IPS-NIHi7 (cell line): Measurements from ENCODE around the gene ATP8A2.
A peak's percentile ranks its signal among the peaks of the same experiment; 100 is the strongest.
"Not testable (repeated sequence)": the region's sequence is repeated elsewhere in the genome, so short reads cannot be mapped to it uniquely, and the experiment has no call there.

Experiments
- DNase-seq: peaks from one replicate; pipeline ENCODE4 v3.0.0; 2012; ENCODE audit warnings: mixed read lengths; ENCODE audit errors: extremely low spot score

Gene ATP8A2

GRCh38 chr13:25462301-25463125, 90.7 kb downstream of the ATP8A2 start:
- no peak for DNase-seq

GRCh38 chr13:25463496-25463895, 91.7 kb downstream of the ATP8A2 start:
- DNase-seq: no peak

- no peak for DNase-seq
These were observed 95.1 kb downstream of the ATP8A2 start for GRCh38 chr13:25466880-25467279.

DNA sequence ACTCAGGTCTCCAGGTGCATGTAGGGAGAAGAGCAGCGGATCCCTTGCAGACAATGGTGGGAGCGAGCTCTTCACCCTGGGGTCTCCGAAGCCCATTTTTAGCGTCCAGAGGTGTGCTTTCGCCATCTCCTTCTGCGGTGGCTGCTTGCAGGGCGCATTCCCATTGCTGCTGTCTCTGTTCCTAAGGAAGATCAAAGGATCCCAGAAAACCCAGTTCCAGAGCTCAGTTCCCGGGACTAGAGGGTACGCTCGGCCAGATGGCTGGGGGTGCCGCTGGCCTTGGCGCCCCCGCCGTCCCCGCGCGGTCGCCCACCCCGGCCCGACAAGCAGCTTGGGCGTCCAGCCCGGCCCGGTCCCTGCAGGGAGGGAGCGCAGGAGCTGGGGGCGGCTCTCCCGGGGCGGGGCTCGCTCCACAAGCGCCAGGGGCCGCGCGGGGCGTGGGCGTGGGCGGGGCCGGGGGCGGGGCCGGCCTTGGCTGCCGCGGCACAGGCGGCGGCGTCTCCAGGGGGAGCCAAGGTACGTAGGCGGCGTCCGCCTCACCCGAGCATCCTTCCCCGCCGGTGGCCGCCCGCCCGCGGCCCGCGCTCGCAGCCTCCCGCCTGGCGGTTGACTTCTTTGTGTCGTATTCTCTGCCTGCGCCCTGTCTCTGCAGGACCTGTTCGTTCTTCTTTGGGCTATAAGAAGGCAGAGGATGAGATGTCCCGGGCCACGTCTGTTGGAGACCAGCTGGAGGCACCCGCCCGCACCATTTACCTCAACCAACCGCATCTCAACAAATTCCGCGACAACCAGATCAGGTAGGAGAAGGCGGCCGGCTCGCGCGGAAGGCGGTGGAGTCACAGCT, 96.8 kb downstream of the ATP8A2 start:
- DNase-seq: peak; percentile 91

GRCh38 chr13:25469169-25469525, 97.4 kb downstream of the ATP8A2 start:
- DNase-seq: peak; percentile 34

- no peak for DNase-seq
These were observed 102.1 kb downstream of the ATP8A2 start for GRCh38 chr13:25473864-25474263.

- peak; percentile 22 for DNase-seq
These were observed 106.4 kb downstream of the ATP8A2 start for GRCh38 chr13:25478186-25478585.

GRCh38 chr13:25489238-25489637, 117.5 kb downstream of the ATP8A2 start:
- peak; percentile 16 for DNase-seq

- DNase-seq: no peak
These were observed 118.5 kb downstream of the ATP8A2 start for GRCh38 chr13:25490236-25490635.

DNA sequence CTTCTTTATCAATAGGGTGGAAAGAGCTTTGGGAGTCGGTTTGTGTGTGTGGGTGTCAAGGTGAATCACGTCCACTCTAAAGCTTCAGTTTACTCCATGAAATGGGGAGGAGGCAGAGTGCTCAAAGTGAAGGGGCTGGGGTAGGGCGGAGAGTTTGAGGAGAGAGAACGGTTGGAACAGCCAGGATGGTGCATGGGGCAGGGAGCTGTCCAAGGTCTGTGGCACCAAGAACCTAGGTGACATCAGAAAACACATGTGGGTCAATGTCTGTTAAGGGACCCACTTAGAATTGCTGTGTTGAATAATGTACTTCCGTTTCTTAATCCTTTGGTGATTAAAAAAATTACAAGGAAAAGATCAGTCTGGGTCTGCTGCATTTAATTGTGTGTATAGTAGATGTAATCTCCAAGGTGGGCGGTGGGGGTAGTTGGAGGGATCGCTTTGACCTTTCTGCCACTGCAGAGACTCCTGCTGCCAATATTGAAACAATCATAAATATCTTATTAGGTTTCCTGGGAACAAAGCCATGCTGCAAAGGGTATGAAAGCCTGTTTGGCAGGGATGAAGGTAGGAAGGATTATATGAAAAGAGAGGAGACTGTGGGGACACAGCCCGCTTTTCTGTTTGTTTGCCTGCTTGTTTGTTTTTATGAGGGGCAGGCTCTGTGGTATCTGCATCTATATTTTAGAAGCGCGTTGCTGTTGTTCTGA, 122.3 kb downstream of the ATP8A2 start:
- peak; percentile 54 for DNase-seq

DNA sequence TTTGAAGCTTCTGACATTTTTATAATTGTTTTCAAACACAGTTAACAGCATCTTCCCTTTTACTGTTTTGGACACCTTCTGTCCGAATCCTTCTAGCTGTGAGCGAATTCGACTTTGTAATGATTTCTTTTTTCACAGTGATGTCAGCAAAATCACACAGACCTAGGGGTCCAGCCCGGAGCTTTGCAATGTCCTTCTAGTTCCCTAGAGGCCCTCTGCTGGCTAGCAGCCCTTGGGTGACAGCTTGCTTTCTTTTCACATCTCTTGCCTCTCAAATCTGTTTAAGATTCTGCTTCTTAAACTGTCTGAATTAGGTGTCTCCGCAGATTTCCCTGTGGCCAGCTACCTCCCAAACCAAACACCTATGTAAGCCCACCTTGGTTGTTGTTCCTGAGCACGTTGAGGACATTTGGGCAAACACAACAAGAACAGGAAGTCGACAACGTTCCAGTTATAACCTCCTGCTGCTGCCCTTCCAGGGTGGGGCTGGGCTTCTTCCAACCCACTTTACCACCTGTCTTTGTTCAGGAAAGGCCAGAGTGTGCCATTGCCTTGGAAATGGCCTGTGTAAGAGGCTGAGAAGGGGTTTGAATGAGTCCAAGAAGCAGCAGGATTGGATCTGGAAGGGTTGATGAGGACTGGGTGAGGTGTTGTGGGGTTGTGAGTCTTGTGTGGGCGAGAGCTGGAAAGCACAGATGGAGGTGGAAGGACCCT, 123.1 kb downstream of the ATP8A2 start:
- DNase-seq: no peak

DNA sequence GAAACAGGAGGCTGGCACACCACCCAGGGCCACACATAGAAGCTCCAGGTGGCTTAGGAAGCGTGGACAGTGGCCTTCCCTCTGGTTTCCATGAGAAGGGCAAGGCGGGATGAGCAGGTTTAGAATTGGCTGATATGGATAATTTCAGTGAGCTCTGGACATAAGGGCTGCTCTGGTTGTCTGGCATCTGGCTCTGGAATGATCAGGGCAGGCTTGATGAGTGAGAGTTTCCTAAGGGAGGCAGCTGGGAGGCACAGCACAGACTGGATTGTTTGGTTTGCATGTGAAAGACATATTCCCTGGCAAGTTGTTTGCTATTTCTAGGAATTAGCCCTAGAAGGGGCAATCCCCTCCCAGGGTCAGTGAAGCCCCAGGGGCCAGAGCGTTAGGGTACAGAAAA, 129.5 kb downstream of the ATP8A2 start:
- no peak for DNase-seq

DNA sequence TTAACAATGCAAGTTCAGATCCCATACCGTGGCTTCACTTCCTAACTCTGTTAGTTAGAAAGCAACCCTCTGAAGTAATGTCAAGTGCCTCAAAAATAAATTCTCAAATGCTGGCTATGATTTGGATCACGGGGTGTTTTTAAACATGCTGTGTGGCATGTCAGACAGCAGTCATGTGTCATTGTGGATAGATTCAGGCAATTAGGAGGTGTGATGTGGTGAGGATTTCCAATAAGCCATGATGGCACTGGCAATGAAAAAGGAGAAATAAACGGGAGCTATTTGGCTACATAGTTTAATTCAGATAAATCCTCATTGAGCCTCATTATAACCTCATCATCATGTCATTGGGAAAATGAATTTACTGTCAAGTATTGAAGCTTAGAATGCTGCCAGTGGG, 130.3 kb downstream of the ATP8A2 start:
- DNase-seq: no peak

- no peak for DNase-seq
These were observed 130.8 kb downstream of the ATP8A2 start for GRCh38 chr13:25502551-25502950.

DNA sequence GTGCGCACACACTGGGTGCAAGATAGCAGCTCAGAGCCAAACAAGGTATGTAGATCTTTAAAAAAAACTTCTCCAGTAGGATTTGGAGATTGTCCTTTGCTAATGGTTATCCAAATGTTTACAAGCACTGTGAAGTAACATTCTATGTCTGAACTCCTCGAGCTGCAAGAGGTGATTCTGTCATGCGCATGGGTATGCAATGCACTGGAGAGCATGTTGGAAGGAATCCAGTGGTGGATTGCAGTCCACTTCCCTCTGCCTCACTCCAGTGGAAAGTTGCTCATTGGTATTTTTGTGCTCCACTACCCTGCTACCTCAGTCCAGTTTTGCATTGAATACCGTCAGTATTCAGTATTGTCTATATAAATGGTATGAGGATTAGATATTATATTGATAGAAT, 132.1 kb downstream of the ATP8A2 start:
- DNase-seq: no peak

- DNase-seq: no peak
These were observed 136.1 kb downstream of the ATP8A2 start for GRCh38 chr13:25507841-25508240.

- DNase-seq: not testable (repeated sequence)
These were observed 141.3 kb downstream of the ATP8A2 start for GRCh38 chr13:25513060-25513459.

DNA sequence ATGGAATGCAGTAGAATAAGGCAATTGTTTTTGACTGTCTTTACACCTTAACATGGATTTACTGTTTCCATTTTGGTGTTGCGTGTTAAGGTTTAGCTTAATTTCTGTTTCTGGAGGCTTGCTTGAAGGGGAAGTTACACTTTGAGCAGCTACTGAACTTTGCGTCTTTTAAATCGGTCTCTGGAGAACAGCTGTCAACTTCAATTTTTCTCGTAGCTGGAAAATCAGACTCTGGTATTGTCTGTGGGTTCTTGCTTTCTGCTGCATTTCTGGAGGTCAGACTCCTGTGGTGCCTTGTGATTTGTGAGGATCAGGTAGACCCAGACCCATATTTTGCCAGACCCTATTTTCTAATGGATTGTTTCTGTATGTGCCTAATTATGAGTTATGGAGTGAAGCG, 146.7 kb downstream of the ATP8A2 start:
- no peak for DNase-seq

DNA sequence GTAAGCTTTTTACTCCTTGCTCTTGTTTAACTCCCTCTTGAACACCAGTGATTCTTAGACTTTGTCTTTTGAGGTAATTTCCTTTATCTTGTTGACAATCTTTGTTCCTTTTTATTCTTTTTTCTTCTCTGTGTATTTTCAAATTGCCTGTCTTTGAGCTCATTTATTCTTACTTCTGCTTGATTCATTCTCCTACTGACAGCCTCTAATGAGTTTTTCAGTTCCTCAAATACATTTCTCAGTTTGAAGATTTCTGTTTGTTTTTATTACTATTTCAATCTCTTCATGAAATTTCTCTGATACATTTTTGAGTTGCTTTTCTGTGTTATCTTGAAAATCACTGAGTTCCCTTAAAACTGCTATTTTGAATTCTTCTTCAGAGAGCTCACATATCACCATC, 154.1 kb downstream of the ATP8A2 start:
- no peak for DNase-seq

- DNase-seq: no peak
These were observed 156.5 kb downstream of the ATP8A2 start for GRCh38 chr13:25528266-25528665.

DNA sequence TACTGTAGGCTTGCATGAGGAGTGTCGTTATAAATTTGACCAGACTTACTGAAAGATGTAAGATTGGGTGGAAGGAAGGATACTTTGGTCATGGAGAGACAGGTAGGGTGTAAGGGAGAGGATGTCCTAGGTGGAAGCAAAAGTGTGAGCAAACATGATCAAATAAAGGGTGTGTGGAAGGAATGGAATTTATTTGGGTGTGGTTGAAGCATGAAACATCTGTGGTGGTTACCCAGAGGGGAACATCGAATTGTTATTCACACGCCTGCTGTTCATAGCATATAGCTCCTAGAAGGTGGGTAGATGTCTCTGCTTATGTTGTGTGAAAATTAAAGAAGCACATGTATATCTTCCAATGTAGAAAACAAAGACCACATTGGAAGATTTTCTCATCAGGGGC, 157.7 kb downstream of the ATP8A2 start:
- no peak for DNase-seq

DNA sequence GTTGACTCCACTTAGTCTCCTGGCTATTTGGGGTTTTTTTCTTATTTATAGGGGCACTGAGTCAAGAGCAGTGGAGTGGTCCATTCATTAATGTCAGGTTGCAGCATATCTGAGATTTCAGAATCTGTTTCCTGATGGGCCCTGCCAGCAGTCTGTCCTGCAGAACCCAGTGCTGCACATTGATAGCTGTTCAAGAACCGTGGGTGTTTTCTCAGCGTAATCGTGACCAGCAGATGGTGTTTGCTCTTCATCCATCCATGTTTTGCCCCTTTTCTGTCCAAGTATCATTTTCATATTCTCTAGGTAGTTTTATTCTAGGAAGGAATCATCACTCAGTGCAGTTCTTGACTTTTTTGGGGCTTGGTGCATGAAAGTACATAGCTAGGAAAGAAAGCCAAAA, 166.5 kb downstream of the ATP8A2 start:
- no peak for DNase-seq
